ENCODE data around the gene RIMBP2. TPM values are rescaled to one million over a fixed set of nuclear protein-coding genes. Genes with fewer than 3 reads are reported as not detected.

The RIMBP2 gene
- total and polyA plus RNA-seq, 5 donors: 0.05 to 0.28 TPM; not detected in 3

- Histone ChIP-seq H3K27me3 (ENCODE audit: control insufficient read depth, insufficient read depth) (no peaks in the 10 kb centered on the region), H3K9me3 (ENCODE audit: control insufficient read depth, low read length) (no peaks in the 10 kb centered on the region), H3K27ac (ENCODE audit: low read length) (no peak overlapping the region), H3K4me3 (ENCODE audit: low read length) (no peak overlapping the region), H3K4me1 (ENCODE audit: control insufficient read depth, insufficient read depth, low read length) (no peaks in the 10 kb centered on the region)
- ATAC-seq (no peak), DNase-seq (no peak)
- WGBS: 67% methylated on average over 6 of the region's 6 CpGs
- intact Hi-C loops (cut with DNase I): no loop called here
Measured at GRCh38 chr12:130574402-130574801, 141.7 kb downstream of the RIMBP2 start.

DNA sequence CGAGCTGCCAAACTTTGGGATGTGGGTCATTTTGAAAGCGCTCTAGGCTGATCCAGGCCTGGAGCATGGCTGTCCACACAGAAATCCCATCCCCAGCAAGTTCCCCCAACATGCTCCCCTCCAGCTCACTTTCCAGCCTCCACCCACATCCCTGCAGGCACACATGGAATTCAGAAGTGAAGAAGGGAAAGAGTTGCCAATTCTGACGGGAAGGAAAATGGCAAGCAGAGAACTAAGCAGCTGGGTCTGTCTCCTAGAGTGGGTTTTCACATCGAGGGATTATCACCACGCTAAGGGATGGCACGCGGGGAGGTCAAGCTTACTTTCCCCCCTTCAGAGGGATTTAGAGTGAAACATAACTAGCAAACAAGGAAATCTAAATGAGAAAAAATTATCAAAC lies 142.3 kb downstream of the RIMBP2 start:
- ATAC-seq: no peak
- intact Hi-C loops (cut with DNase I): no loop called here
- DNase-seq: no peak
- Histone ChIP-seq H3K4me1 (ENCODE audit: control insufficient read depth, insufficient read depth, low read length) (no peaks in the 10 kb centered on the region), H3K27me3 (ENCODE audit: control insufficient read depth, insufficient read depth) (no peaks in the 10 kb centered on the region), H3K27ac (ENCODE audit: low read length) (no peak overlapping the region), H3K9me3 (ENCODE audit: control insufficient read depth, low read length) (no peaks in the 10 kb centered on the region), H3K4me3 (ENCODE audit: low read length) (no peak overlapping the region)
- 68% methylated on average over 7 of the region's 7 CpGs for WGBS

DNA sequence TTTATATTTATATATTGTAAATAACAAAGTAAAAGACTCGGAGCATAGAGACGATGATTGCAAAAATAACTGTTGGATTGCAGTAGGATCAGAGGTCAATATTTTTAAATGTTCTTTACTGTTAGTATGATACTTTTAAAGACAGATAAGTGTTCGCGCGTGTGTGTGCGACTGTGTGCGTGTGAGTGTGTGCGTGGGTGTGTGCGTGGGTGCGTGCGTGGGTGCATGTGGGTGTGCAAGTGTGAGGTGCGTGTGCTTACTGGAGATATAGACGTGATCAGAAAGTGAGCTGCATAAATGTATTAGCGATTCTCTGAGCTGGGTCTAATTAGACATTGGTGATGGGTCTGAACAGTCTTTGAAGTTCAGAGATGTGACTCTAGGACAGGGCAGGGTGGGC lies 142.9 kb downstream of the RIMBP2 start:
- intact Hi-C loops (cut with DNase I): no loop called here
- no peaks in the 10 kb centered on the region for H3K9me3 ChIP-seq (ENCODE audit: control insufficient read depth, low read length)
- WGBS: 85% methylated on average over 14 of the region's 14 CpGs
- H3K4me3 ChIP-seq (ENCODE audit: low read length): no peak overlapping the region
- no peak for DNase-seq
- no peak overlapping the region for H3K27ac ChIP-seq (ENCODE audit: low read length)
- no peaks in the 10 kb centered on the region for H3K27me3 ChIP-seq (ENCODE audit: control insufficient read depth, insufficient read depth)
- H3K4me1 ChIP-seq (ENCODE audit: control insufficient read depth, insufficient read depth, low read length): no peaks in the 10 kb centered on the region
- ATAC-seq: no peak

DNA sequence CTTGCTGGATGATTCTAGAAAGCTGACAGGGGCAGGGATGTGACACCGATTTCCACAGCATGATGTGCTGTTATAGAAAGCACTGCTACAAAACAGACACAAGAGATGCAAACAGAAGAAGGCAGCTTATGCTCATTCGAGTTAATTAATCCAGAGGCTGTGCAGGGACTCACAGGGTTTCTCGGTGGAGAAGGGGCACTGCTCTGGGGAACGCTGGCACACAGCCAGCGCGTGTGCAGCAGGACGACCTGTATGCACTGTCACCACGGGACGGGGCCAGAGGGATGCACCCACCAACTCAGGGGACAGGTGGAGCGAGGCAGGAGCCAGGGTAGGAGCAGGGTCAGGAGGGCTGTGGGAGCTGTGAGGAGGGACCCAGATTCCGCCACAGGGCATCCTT lies 143.5 kb downstream of the RIMBP2 start:
- no peak for DNase-seq
- intact Hi-C loops (cut with DNase I): no loop called here
- Histone ChIP-seq H3K27me3 (ENCODE audit: control insufficient read depth, insufficient read depth) (no peaks in the 10 kb centered on the region), H3K27ac (ENCODE audit: low read length) (no peak overlapping the region), H3K9me3 (ENCODE audit: control insufficient read depth, low read length) (no peaks in the 10 kb centered on the region), H3K4me1 (ENCODE audit: control insufficient read depth, insufficient read depth, low read length) (no peaks in the 10 kb centered on the region), H3K4me3 (ENCODE audit: low read length) (no peak overlapping the region)
- WGBS: 71% methylated on average over 11 of the region's 11 CpGs
- ATAC-seq: no peak

- 83% methylated on average over 8 of the region's 8 CpGs for WGBS
- H3K4me3 ChIP-seq (ENCODE audit: low read length): no peak overlapping the region
- H3K9me3 ChIP-seq (ENCODE audit: control insufficient read depth, low read length): no peaks in the 10 kb centered on the region
- no peaks in the 10 kb centered on the region for H3K4me1 ChIP-seq (ENCODE audit: control insufficient read depth, insufficient read depth, low read length)
- intact Hi-C loops (cut with DNase I): no loop called here
- H3K27me3 ChIP-seq (ENCODE audit: control insufficient read depth, insufficient read depth): no peaks in the 10 kb centered on the region
- H3K27ac ChIP-seq (ENCODE audit: low read length): no peak overlapping the region
- DNase-seq (no peak), ATAC-seq (no peak)
Measured at GRCh38 chr12:130571734-130572133, 144.4 kb downstream of the RIMBP2 start.

DNA sequence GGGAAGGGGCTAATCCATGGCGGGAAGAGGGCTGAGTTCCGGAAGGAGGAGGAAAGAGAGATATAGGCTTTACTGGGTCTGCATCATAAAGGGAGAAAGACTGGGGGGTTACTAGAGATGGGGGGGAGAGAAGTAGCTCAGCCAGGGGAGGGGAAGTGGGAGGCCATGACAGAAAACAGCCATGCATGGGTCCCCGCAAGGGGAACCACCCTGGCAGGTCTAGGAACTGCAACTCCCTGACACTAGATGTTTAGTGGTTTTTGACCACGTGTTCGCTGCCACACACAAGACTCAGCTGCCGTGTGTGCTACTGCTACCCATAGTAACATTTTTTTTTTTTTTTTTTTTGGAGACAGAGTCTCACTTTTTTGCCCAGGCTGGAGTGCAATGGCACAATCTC lies 145.0 kb downstream of the RIMBP2 start:
- DNase-seq (no peak), ATAC-seq (no peak)
- WGBS: 82% methylated on average over 6 of the region's 6 CpGs
- intact Hi-C loops (cut with DNase I): no loop called here
- H3K27ac ChIP-seq (ENCODE audit: low read length): no peak overlapping the region
- H3K9me3 ChIP-seq (ENCODE audit: control insufficient read depth, low read length): peaks cover 4% of the 10 kb centered on the region
- H3K27me3 ChIP-seq (ENCODE audit: control insufficient read depth, insufficient read depth): no peaks in the 10 kb centered on the region
- H3K4me1 ChIP-seq (ENCODE audit: control insufficient read depth, insufficient read depth, low read length): no peaks in the 10 kb centered on the region
- H3K4me3 ChIP-seq (ENCODE audit: low read length): no peak overlapping the region

DNA sequence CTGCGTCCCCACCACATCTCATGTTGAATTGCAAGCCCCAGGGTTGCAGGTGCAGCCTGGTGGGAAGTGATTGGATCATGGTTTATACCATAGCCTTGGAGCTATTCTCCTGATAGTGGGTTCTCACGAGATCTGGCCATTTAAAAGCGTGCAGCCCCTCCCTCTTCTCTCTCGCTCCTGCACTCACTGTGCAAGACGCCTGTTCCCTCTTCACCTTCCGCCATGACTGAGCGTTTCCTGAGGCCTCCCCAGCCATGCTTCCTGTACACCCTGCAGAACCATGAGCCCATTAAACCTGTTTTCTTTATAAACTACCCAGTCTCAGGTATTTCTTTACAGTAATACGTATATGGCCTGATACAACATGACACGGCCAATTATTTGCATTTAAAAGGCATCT lies 146.6 kb downstream of the RIMBP2 start:
- peaks cover 4% of the 10 kb centered on the region for H3K9me3 ChIP-seq (ENCODE audit: control insufficient read depth, low read length)
- intact Hi-C loops (cut with DNase I): no loop called here
- H3K27me3 ChIP-seq (ENCODE audit: control insufficient read depth, insufficient read depth): no peaks in the 10 kb centered on the region
- DNase-seq (no peak), ATAC-seq (no peak)
- WGBS: 72% methylated on average over 9 of the region's 9 CpGs
- no peaks in the 10 kb centered on the region for H3K4me1 ChIP-seq (ENCODE audit: control insufficient read depth, insufficient read depth, low read length)
- no peak overlapping the region for H3K4me3 ChIP-seq (ENCODE audit: low read length)
- no peak overlapping the region for H3K27ac ChIP-seq (ENCODE audit: low read length)

- H3K27ac ChIP-seq (ENCODE audit: low read length): no peak overlapping the region
- ATAC-seq: no peak
- H3K4me1 ChIP-seq (ENCODE audit: control insufficient read depth, insufficient read depth, low read length): no peaks in the 10 kb centered on the region
- no peak overlapping the region for H3K4me3 ChIP-seq (ENCODE audit: low read length)
- H3K27me3 ChIP-seq (ENCODE audit: control insufficient read depth, insufficient read depth): no peaks in the 10 kb centered on the region
- intact Hi-C loops (cut with DNase I): no loop called here
- DNase-seq: no peak
- peaks cover 4% of the 10 kb centered on the region for H3K9me3 ChIP-seq (ENCODE audit: control insufficient read depth, low read length)
- WGBS: 77% methylated on average over 7 of the region's 7 CpGs
Measured at GRCh38 chr12:130568501-130568900, 147.6 kb downstream of the RIMBP2 start.

GRCh38 chr12:130568041-130568440 lies 148.1 kb downstream of the RIMBP2 start:
- no peaks in the 10 kb centered on the region for H3K4me1 ChIP-seq (ENCODE audit: control insufficient read depth, insufficient read depth, low read length)
- 58% methylated on average over 2 of the region's 2 CpGs for WGBS
- H3K27me3 ChIP-seq (ENCODE audit: control insufficient read depth, insufficient read depth): no peaks in the 10 kb centered on the region
- ATAC-seq: no peak
- intact Hi-C loops (cut with DNase I): no loop called here
- peaks cover 4% of the 10 kb centered on the region for H3K9me3 ChIP-seq (ENCODE audit: control insufficient read depth, low read length)
- H3K27ac ChIP-seq (ENCODE audit: low read length): no peak overlapping the region
- no peak overlapping the region for H3K4me3 ChIP-seq (ENCODE audit: low read length)
- no peak for DNase-seq

GRCh38 chr12:130566446-130567155 lies 149.5 kb downstream of the RIMBP2 start:
- intact Hi-C loops (cut with DNase I): no loop called here
- Histone ChIP-seq H3K9me3 (ENCODE audit: control insufficient read depth, low read length) (peaks cover 4% of the 10 kb centered on the region), H3K4me3 (ENCODE audit: low read length) (no peak overlapping the region), H3K27ac (ENCODE audit: low read length) (no peak overlapping the region), H3K27me3 (ENCODE audit: control insufficient read depth, insufficient read depth) (no peaks in the 10 kb centered on the region), H3K4me1 (ENCODE audit: control insufficient read depth, insufficient read depth, low read length) (no peaks in the 10 kb centered on the region)
- 70% methylated on average over 6 of the region's 6 CpGs for WGBS
- ATAC-seq: no peak
- no peak for DNase-seq

GRCh38 chr12:130565189-130565588 lies 150.9 kb downstream of the RIMBP2 start:
- no peak overlapping the region for H3K27ac ChIP-seq (ENCODE audit: low read length)
- WGBS: 91% methylated on average over 1 of the region's 1 CpG
- H3K4me3 ChIP-seq (ENCODE audit: low read length): no peak overlapping the region
- no peaks in the 10 kb centered on the region for H3K4me1 ChIP-seq (ENCODE audit: control insufficient read depth, insufficient read depth, low read length)
- DNase-seq (no peak), ATAC-seq (no peak)
- H3K9me3 ChIP-seq (ENCODE audit: control insufficient read depth, low read length): peaks cover 4% of the 10 kb centered on the region
- H3K27me3 ChIP-seq (ENCODE audit: control insufficient read depth, insufficient read depth): no peaks in the 10 kb centered on the region
- intact Hi-C loops (cut with DNase I): no loop called here

DNA sequence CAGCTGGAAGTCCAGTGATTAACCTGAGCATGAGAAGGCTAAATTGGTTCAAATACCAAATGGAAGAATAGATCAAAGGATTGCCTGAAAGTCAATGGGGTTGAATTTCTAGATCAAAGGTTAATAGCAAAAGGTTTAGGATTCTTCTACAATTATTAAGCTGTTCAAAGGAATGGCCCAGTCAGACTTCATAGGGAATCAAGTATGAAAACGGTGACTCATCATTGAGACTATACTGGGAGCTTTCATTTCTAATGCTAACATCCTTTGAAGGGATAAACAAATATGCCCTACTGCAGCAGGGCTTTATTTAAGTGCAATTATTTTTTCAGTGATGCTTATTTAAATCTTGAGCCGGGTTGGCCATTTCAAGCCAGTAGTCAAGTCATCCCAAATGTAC lies 152.8 kb downstream of the RIMBP2 start:
- 75% methylated on average over 2 of the region's 2 CpGs for WGBS
- H3K4me1 ChIP-seq (ENCODE audit: control insufficient read depth, insufficient read depth, low read length): no peaks in the 10 kb centered on the region
- H3K4me3 ChIP-seq (ENCODE audit: low read length): no peak overlapping the region
- H3K9me3 ChIP-seq (ENCODE audit: control insufficient read depth, low read length): peaks cover 4% of the 10 kb centered on the region
- intact Hi-C loops (cut with DNase I): no loop called here
- DNase-seq (no peak), ATAC-seq (no peak)
- H3K27ac ChIP-seq (ENCODE audit: low read length): no peak overlapping the region
- H3K27me3 ChIP-seq (ENCODE audit: control insufficient read depth, insufficient read depth): peaks cover 3% of the 10 kb centered on the region
